Measurements from ENCODE around the gene SRP72. TPM values are rescaled to one million over a fixed set of nuclear protein-coding genes. Genes with fewer than 3 reads are reported as not detected.
"Not testable (repeated sequence)": the region's sequence is repeated elsewhere in the genome, so short reads cannot be mapped to it uniquely, and the experiment has no call there.

SRP72 gene
- total RNA-seq, 1 experiment from 2014 or later = 138 TPM

- POLR2A ChIA-PET = interaction anchor here (0.7 kb wide), 1 partner anchor 23 kb away, joined by 3 read pairs; no protein-coding TSS in a partner anchor
- CTCF ChIA-PET = no interaction called here
- no peaks in the 10 kb centered on the region for H3K27me3 Mint-ChIP-seq (ENCODE audit: low read depth)
- H3K4me1 Mint-ChIP-seq = no peaks in the 10 kb centered on the region
- DNase-seq (ENCODE audit: low spot score) = no peak
- no peaks in the 10 kb centered on the region for H3K9me3 Mint-ChIP-seq
- H3K27ac Mint-ChIP-seq = no peak overlapping the region
- no peak for ATAC-seq
- no peak for TF ChIP-seq ZNF121 (CRISPR knock-in tag; IDR thresholded peaks at IDR 0.05)
- TF ChIP-seq, protein P1, sequence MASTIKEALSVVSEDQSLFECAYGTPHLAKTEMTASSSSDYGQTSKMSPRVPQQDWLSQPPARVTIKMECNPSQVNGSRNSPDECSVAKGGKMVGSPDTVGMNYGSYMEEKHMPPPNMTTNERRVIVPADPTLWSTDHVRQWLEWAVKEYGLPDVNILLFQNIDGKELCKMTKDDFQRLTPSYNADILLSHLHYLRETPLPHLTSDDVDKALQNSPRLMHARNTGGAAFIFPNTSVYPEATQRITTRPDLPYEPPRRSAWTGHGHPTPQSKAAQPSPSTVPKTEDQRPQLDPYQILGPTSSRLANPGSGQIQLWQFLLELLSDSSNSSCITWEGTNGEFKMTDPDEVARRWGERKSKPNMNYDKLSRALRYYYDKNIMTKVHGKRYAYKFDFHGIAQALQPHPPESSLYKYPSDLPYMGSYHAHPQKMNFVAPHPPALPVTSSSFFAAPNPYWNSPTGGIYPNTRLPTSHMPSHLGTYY (CRISPR knock-in tag; IDR thresholded peaks at IDR 0.05) = no peak
- no peak for TF ChIP-seq FOXP1 (CRISPR knock-in tag; IDR thresholded peaks at IDR 0.05; ENCODE audit: borderline replicate concordance)
- no peak for TF ChIP-seq PRRX2 (CRISPR knock-in tag; IDR thresholded peaks at IDR 0.05)
- TF ChIP-seq TCF7 (CRISPR knock-in tag; IDR thresholded peaks at IDR 0.05; ENCODE audit: low read depth) = no peak
- no peak for TF ChIP-seq ESRRA (CRISPR knock-in tag; IDR thresholded peaks at IDR 0.05; ENCODE audit: borderline replicate concordance)
- TF ChIP-seq HMGXB4 (CRISPR knock-in tag; IDR thresholded peaks at IDR 0.05) = no peak
- no peak for TF ChIP-seq ZSCAN18 (CRISPR knock-in tag; IDR thresholded peaks at IDR 0.05)
- TF ChIP-seq FOXK1 (CRISPR knock-in tag; IDR thresholded peaks at IDR 0.05) = no peak
- peaks cover 90% of the 10 kb centered on the region for H3K36me3 Mint-ChIP-seq
- no peak overlapping the region for H3K4me3 Mint-ChIP-seq
Observed at GRCh38 chr4:56448301-56448700, 19.1 kb upstream of the SRP72 start.

DNA sequence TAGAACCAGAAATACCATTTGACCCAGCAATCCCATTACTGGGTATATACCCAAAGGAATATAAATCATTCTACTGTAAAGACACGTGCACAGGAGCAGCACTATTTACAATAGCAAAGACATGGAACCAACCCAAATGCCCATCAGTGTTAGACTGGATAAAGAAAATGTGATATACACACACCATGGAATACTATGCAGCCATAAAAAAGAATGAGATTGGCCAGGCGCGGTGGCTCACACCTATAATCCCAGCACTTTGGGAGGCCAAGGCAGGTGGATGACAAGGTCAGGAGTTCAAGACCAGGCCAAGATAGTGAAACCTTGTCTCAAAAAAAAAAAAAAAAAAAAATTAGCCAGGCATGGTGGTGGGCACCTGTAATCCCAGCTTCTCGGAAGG, 17.9 kb upstream of the SRP72 start:
- H3K27ac Mint-ChIP-seq; CTCF ChIA-PET; H3K4me3 Mint-ChIP-seq; DNase-seq (ENCODE audit: low spot score); H3K27me3 Mint-ChIP-seq (ENCODE audit: low read depth); H3K4me1 Mint-ChIP-seq; H3K9me3 Mint-ChIP-seq; ATAC-seq: not testable (repeated sequence)
- POLR2A ChIA-PET = interaction anchor here (0.7 kb wide), 1 partner anchor 10 kb away, joined by 3 read pairs; no protein-coding TSS in a partner anchor
- peaks cover 90% of the 10 kb centered on the region for H3K36me3 Mint-ChIP-seq

- ChIA-PET CTCF (no interaction called here), POLR2A (no interaction called here)
- Mint-ChIP-seq H3K4me3 (no peak overlapping the region), H3K27ac (no peak overlapping the region), H3K27me3 (ENCODE audit: low read depth) (no peaks in the 10 kb centered on the region), H3K9me3 (no peaks in the 10 kb centered on the region), H3K36me3 (peaks cover 92% of the 10 kb centered on the region), H3K4me1 (no peaks in the 10 kb centered on the region)
- DNase-seq (ENCODE audit: low spot score) (no peak), ATAC-seq (no peak)
- TF ChIP-seq, protein P2, sequence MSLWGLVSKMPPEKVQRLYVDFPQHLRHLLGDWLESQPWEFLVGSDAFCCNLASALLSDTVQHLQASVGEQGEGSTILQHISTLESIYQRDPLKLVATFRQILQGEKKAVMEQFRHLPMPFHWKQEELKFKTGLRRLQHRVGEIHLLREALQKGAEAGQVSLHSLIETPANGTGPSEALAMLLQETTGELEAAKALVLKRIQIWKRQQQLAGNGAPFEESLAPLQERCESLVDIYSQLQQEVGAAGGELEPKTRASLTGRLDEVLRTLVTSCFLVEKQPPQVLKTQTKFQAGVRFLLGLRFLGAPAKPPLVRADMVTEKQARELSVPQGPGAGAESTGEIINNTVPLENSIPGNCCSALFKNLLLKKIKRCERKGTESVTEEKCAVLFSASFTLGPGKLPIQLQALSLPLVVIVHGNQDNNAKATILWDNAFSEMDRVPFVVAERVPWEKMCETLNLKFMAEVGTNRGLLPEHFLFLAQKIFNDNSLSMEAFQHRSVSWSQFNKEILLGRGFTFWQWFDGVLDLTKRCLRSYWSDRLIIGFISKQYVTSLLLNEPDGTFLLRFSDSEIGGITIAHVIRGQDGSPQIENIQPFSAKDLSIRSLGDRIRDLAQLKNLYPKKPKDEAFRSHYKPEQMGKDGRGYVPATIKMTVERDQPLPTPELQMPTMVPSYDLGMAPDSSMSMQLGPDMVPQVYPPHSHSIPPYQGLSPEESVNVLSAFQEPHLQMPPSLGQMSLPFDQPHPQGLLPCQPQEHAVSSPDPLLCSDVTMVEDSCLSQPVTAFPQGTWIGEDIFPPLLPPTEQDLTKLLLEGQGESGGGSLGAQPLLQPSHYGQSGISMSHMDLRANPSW (CRISPR knock-in tag; conservative IDR thresholded peaks at IDR 0.05; ENCODE audit: low read depth) = no peak
- TF ChIP-seq, protein P3, sequence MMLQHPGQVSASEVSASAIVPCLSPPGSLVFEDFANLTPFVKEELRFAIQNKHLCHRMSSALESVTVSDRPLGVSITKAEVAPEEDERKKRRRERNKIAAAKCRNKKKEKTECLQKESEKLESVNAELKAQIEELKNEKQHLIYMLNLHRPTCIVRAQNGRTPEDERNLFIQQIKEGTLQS (CRISPR knock-in tag; conservative IDR thresholded peaks at IDR 0.05) = no peak
- TF ChIP-seq ZNF317 (CRISPR knock-in tag; IDR thresholded peaks at IDR 0.05; ENCODE audit: borderline replicate concordance, low read depth) (no peak), NR1H2 (CRISPR knock-in tag; IDR thresholded peaks at IDR 0.05) (no peak), IRF2 (CRISPR knock-in tag; IDR thresholded peaks at IDR 0.05; ENCODE audit: borderline replicate concordance, low read depth) (no peak), ZMAT4 (CRISPR knock-in tag; IDR thresholded peaks at IDR 0.05) (no peak), RORB (CRISPR knock-in tag; IDR thresholded peaks at IDR 0.05) (no peak), ZNF416 (CRISPR knock-in tag; IDR thresholded peaks at IDR 0.05) (no peak), ZSCAN18 (CRISPR knock-in tag; IDR thresholded peaks at IDR 0.05) (no peak), TEAD1 (CRISPR knock-in tag; IDR thresholded peaks at IDR 0.05) (no peak), HMGA2 (CRISPR knock-in tag; IDR thresholded peaks at IDR 0.05) (no peak), IRF1 (CRISPR knock-in tag; IDR thresholded peaks at IDR 0.05) (no peak), PRRX2 (CRISPR knock-in tag; IDR thresholded peaks at IDR 0.05) (no peak)
- TF ChIP-seq, protein P1 (CRISPR knock-in tag; IDR thresholded peaks at IDR 0.05) = no peak
Observed at GRCh38 chr4:56450342-56450741, 17.1 kb upstream of the SRP72 start.

Data from WTC11 (cell line).